ENCODE measurements around the gene NDUFA8. TPM values are rescaled to one million over a fixed set of nuclear protein-coding genes. Genes with fewer than 3 reads are reported as not detected.

The NDUFA8 gene
- total RNA-seq, 1 donor from 2014 or later = 53.5 TPM

GRCh38 chr9:122102156-122102555, 57.4 kb downstream of the NDUFA8 start:
- no peak for DNase-seq (ENCODE audit: low read depth)

GRCh38 chr9:122100756-122101155, 58.8 kb downstream of the NDUFA8 start:
- no peak for DNase-seq (ENCODE audit: low read depth)

GRCh38 chr9:122099271-122099869, 60.2 kb downstream of the NDUFA8 start:
- peak; percentile 89 for DNase-seq (ENCODE audit: low read depth)

GRCh38 chr9:122097679-122098315, 61.8 kb downstream of the NDUFA8 start:
- DNase-seq (ENCODE audit: low read depth) = peak; percentile 60

GRCh38 chr9:122096620-122097415, 62.8 kb downstream of the NDUFA8 start:
- no peak for DNase-seq (ENCODE audit: low read depth)

- DNase-seq (ENCODE audit: low read depth) = peak; percentile 76
These were observed 64.4 kb downstream of the NDUFA8 start for GRCh38 chr9:122095010-122095767.

Small RNA genes lying within 50 kb of the gene (microRNA-seq; reads per million reads assigned to microRNA genes)
- gene MIR4478 = not detected

Other genes starting within 250 kb of the NDUFA8 start
- 12.1 and 13.5 TPM in 2 replicates for gene TTLL11, start 66.5 kb downstream of the NDUFA8 start, total RNA-seq
- gene MORN5, start 129 bp upstream of the NDUFA8 start, total RNA-seq = not detected in 2 replicates
- 0.21 and 0.32 TPM in 2 replicates for gene LHX6, start 69.2 kb upstream of the NDUFA8 start, total RNA-seq
- gene RBM18, start 105.1 kb upstream of the NDUFA8 start, total RNA-seq = 25.2 and 26.5 TPM in 2 replicates
- gene MRRF, start 105.1 kb upstream of the NDUFA8 start, total RNA-seq = 36.6 and 38.1 TPM in 2 replicates
- gene PTGS1, start 211.2 kb upstream of the NDUFA8 start, total RNA-seq = 9.6 and 14.0 TPM in 2 replicates